Measurements from ENCODE around the gene WDFY4.

WDFY4 gene

GRCh38 chr10:48714088-48714487, 29.4 kb downstream of the WDFY4 start:
- no peak for DNase-seq (ENCODE audit: low read depth)

DNA sequence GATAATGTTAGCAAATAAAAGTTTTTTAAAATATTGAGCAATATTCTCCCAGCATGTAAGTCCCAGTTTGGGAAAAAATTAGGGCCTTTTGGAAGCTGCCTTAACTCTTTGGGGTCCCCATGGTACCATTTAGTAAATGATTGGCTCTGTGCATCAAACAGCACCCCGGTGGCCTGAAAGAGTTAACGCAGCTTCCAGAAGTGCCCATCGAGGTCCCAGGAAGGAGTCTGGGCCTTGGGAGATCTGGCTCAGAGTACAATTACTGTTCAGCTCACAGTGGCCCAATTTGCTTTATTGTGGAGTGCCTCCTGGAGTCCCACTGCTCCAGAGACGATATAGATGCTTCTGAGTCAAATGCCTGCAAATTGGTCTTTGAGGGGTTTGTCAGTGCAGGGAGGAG, 31.7 kb downstream of the WDFY4 start:
- no peak for DNase-seq (ENCODE audit: low read depth)

- DNase-seq (ENCODE audit: low read depth), result no peak
Observed at GRCh38 chr10:48720611-48721010, 35.9 kb downstream of the WDFY4 start.

DNA sequence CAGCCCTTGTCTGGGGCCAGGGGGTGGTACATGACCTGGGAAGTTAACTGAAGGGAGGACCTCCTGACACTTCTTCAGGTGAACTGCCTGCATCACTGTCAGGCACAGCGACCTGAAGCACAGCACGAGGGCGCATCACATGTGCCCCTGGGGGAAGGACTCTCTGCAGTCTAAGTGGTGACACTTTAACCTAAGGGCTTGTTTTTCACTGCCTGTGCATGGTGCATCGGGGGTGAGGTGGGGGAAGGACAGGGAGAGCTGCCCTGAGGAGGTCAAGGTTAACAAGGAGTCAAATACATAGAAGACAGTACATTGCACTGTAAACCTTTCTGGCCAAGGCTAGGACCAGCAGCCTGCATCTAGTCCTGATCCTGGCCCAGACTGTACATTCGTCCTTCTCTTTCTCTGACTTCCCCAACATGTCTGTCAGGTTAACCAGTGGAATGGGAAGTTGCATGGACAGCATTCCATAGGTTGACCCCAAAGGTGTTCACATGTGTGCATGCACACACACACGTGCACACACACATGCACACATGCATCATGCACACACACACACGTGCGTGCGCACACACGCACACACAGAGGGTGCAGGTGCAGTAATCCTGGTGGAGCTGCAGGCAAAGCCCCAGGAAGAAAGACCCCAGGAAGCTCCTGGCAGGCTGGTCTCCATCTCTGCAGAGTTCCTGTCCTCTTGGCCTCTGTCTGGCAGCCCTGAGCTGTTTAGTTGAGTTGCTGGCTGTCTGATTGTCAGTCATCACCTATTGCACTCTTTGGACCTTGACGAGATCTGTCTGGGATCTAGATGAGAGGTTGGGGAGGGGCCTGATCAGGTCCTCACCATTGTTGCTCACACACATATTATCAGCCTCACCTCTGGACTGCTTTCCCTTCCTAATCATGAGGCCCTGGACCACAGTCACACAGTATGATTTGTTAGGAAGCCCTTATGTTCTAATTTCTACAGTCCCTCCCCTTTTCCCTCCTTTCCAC, 37.8 kb downstream of the WDFY4 start:
- no peak for DNase-seq (ENCODE audit: low read depth)

DNA sequence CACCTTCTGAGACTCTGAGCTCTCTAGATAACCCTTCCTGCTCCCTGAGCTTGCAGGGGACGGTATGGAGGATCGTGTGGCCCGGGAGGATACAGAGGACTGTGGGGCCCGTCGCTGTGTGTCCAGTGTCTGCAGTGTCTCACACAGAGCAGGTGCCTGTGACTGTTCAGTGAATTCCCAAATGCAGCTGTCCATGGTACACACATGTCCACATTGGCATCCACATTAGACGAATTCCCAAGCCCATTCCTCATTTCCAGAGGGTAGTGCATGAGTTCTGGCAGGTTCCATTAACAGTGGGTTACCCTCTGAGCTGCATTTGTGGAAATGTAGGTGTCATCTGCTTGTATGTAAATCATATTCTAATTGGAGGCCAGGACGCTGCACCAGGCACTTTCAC, 39.5 kb downstream of the WDFY4 start:
- DNase-seq (ENCODE audit: low read depth), result no peak

DNA sequence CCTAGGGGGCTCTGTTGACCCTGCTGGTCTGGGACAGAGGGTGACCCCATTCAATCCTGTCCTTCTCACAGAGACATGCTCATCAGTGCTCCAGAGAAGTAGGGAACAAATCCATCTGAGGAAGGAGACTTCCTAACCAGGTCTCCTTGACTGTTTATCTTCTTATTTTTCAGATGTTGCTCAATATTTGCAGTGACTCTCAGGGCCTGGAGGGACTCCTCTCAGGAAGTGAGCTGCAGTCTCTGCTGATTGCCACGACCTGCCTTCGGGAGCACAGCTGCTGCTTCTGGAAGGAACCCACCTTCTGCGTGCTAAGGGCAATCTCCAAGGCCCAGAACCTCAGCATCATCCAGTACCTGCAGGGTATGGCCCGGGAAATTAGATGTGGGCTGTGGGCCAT, 41.0 kb downstream of the WDFY4 start:
- no peak for DNase-seq (ENCODE audit: low read depth)

DNA sequence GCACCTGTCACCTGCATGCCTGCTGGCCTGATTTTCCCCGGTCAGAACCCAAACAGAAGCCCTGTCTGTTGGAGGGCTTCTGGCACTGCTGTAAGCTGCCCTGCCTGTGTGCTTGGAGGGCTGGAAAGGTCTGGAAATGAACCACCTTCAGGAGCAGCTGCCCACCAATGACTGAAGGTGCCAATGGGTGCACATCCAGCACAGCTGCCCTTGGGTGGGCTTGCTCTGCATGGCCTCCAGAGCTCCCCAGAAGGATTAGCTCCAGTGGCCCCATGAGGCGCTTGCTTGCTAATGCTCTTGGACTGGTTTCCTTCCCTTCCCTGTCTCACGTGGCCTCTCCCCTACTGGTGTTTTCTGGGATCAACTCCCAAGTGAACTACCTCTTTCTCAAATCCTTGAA, 43.2 kb downstream of the WDFY4 start:
- DNase-seq (ENCODE audit: low read depth), result no peak

DNA sequence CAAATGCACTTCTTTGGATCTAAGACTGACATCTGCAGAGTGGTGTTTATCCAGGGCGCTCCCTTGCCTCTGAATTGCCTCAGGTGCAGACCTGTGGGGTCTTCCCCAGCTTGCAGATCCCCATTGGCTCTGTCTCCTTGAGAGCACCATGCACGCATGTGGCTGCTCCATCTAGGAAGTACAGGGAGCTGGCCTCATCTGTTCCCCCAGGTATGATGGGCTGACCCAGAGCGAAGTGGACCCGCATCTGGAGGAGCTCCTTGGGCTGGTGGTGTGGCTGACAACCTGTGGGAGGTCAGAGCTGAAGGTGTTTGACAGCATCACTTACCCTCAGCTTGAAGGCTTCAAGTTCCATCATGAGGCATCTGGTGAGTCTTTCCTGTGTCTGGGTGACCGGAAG, 44.5 kb downstream of the WDFY4 start:
- no peak for DNase-seq (ENCODE audit: low read depth)

DNA sequence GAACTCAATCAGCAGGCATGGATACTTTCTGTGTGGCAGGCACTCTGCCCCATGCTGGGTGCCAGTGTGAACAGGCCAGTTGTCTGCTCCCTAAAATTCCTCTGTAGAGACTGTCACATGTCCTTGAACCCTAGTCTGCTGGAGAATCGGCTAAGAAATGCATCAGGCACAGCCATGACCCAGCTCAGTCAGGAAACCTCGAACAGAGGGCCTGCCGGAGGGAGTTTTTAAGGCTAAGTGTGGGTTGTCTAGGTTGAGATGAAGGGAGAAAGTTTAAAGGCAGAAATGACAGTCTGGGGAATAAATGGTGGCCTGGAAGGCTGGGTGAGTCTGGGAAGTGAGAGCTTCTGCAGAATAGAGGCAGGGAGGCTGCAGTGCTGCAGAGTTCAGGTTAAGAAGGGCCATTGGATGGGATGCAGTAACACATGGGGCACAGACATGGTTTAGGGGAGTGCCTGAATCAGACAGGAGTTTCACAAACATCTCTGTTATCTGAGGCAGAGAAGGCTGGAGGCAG, 45.3 kb downstream of the WDFY4 start:
- DNase-seq (ENCODE audit: low read depth), result no peak

- DNase-seq (ENCODE audit: low read depth), result no peak
Observed at GRCh38 chr10:48731141-48731540, 46.5 kb downstream of the WDFY4 start.

GRCh38 chr10:48731654-48732053, 47.0 kb downstream of the WDFY4 start:
- DNase-seq (ENCODE audit: low read depth), result no peak

DNA sequence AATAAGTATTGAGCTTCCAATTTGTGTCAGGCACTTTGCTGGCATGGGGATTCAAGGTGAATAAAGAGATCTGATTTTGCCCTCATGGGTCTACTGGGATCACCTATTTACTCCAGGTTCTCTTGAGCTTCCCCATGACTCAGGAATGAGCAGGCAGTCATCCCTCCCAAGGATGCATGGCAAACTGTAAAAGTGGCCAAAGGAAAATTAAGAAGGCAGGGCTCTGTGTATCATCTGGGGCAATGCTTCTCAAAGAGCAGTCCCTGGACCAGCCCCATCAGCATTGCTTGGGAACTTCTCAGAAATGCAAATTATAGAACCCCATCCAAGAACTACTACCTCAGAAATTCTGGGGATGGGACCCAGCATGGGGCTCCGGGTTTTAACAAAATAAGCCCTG, 48.7 kb downstream of the WDFY4 start:
- DNase-seq (ENCODE audit: low read depth), result no peak

GRCh38 chr10:48735836-48736390, 51.2 kb downstream of the WDFY4 start:
- DNase-seq (ENCODE audit: low read depth), result no peak

DNA sequence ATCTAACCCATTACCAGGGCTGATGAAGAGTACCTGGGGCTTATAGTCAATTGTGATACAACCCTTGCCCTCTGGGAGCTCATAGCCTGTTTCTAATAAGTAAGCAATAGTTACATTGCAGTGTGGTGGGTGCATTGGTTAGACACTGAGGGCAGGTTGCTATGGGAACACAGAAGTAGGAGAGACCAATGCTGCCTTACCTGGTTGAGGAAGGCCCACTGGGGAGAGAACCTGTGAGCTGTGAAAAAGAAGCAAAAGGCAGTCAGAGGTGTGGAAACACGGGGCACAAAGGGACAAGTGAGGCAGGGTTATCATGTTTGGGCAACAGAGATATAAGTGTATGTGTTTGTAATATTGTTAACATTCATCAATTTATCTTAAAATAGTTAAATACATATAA, 51.9 kb downstream of the WDFY4 start:
- DNase-seq (ENCODE audit: low read depth), result no peak

GRCh38 chr10:48737886-48738285, 53.2 kb downstream of the WDFY4 start:
- DNase-seq (ENCODE audit: low read depth), result no peak

- no peak for DNase-seq (ENCODE audit: low read depth)
Observed at GRCh38 chr10:48739170-48739569, 54.5 kb downstream of the WDFY4 start.

- no peak for DNase-seq (ENCODE audit: low read depth)
Observed at GRCh38 chr10:48740015-48740707, 55.5 kb downstream of the WDFY4 start.

DNA sequence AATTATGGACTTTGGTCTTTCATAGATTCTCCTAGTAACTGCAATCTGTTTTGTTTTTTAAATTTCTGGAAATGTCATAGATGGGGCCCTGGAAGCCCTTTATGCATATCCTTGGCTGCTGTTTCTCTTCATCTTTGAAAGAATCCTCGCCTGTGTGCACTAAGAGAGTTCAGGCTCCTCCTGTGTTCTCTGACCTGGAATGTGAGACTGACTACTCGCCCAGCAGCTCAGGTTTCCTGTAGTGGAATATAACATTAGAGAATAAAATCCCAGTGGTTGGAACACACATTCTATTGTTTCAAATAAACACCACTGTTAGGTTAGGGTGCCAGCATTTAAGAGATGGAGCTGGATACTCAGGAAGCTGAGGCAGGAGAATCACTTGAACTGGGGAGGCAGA, 56.3 kb downstream of the WDFY4 start:
- no peak for DNase-seq (ENCODE audit: low read depth)

DNA sequence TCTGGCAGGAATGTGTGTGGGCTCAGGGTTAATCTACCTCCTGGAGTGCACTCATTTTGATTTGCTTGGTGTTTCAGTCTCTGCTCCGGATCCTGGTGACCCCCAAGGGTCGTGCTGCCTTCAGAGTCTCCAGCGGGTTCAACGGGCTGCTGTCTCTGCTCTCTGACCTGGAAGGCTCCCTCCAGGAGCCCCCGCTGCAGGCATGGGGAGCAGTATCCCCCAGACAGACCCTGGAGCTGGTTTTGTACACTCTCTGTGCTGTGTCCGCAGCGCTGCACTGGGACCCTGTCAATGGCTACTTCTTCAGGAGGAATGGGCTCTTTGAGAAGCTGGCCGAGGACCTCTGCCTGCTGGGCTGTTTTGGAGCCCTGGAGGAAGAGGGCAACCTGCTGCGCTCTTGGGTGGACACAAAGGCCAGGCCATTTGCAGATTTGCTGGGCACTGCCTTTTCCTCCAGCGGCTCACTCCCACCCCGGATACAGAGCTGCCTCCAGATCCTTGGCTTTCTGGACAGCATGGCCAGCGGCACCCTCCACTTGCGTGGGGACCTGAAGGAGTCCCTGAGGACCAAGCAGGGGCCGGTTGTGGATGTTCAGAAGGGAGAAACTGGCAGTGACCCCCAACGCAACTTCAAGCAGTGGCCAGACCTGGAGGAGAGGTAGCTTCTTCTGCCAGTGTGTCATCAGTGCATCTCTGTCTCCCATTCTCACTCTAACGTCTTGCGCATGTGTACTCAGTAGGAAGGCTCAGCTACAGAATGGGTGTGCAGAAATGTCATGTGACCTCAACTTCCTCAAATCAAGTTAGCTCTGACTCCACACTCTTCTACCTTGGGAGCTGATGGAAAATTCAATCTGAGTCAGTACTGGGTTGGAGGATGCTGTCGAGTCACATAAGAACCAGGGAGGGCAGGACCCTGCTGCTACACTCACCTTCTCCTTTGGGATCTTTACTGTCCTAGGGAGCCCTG, 58.5 kb downstream of the WDFY4 start:
- no peak for DNase-seq (ENCODE audit: low read depth)

- no peak for DNase-seq (ENCODE audit: low read depth)
Observed at GRCh38 chr10:48744587-48744986, 59.9 kb downstream of the WDFY4 start.

DNA sequence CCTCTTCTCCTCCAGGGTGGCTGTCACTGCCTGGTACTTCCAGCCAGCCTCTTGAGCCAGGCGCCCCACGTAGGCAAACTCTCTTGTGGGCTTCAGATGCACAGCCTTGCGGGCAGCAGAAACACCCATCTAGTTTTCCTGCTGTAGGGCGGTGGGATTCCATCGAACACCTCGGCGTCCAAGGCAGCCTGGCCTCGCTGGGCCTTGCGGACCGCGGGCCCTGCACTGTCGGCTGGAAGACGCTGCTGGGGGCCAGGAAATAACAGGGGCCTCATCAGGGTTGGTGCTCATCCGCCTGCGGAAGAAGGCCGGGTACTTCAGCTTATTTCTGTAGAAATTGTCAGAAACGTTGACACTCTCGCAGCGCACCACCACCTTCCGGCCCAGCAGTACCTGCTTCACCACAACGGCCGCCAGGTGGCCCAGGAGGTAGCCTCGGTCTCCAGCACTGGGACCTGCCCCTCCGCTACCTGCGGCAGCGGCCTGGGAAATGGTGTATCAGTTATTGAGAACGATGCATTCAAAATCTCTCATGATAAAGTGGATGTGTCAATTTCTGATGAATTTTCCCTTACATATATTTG, 61.1 kb downstream of the WDFY4 start:
- DNase-seq (ENCODE audit: low read depth), result no peak
